B cell (primary cell): ENCODE results near the gene NPR2.

Source experiments
- CTCF ChIP-seq: fragments of 200-600 bp; IDR thresholded peaks from one replicate; pipeline ENCODE4 v1.8.0; 2022; ENCODE audit warnings: antibody characterized with exemption, mild to moderate bottlenecking
- EZH2 ChIP-seq: IDR thresholded peaks from 2 replicates; pipeline ENCODE4 v1.6.1; 2012; ENCODE audit warnings: borderline replicate concordance, low read depth, mild to moderate bottlenecking, moderate library complexity, low read length; ENCODE audit not compliant: insufficient read depth, poor library complexity, severe bottlenecking

GRCh38 chr9:35792826-35793225, 1.4 kb downstream of the NPR2 start:
- TF ChIP-seq CTCF: no peak
- no peak for TF ChIP-seq EZH2
